ENCODE measurements around the gene CPO.

Gene CPO

DNA sequence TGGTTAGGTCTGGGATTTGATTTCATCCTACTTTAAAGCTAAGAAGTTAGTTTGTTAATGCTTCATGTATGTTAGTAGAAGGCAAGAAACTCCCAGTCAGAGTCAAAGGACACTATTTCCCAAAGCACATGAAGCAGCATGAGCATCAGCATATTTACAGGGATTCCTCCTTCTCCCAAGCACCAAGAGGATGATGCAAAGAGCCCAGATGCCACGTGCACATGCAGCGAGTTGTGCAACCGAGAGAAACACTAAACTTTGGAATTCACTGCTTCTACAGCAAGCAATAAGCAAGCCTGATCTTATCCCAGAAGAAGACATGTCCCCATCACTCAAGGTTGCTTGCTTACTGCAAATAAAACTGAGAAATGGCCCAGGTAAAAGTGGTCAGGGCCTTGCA lies 32.5 kb downstream of the CPO start:
- DNase-seq (ENCODE audit: low read depth, low spot score), result no peak

- DNase-seq (ENCODE audit: low read depth, low spot score), result no peak
Measured at GRCh38 chr2:206974551-206974950, 35.2 kb downstream of the CPO start.

GRCh38 chr2:206978746-206979145 lies 39.4 kb downstream of the CPO start:
- no peak for DNase-seq (ENCODE audit: low read depth, low spot score)

GRCh38 chr2:206979365-206979764 lies 40.0 kb downstream of the CPO start:
- no peak for DNase-seq (ENCODE audit: low read depth, low spot score)

- no peak for DNase-seq (ENCODE audit: low read depth, low spot score)
Measured at GRCh38 chr2:206979922-206980321, 40.6 kb downstream of the CPO start.

DNA sequence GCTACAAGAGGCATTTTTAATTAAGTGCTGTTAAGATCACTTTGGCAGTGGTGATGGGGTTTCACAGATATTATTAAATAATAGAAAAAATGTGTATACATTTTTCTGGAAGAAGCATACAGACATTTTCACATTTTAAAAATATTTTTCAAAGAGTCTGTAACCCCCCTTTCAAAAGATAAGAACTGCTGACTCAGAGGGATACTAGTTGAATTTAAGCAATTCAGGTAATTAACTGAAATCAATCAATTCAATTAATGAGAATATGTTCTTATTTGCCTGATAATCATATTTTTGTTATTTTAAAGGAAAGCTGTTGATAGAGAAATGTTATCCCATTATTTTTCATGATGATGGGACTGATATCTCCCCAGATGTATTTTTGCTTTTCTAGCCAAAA lies 41.1 kb downstream of the CPO start:
- DNase-seq (ENCODE audit: low read depth, low spot score), result no peak

- DNase-seq (ENCODE audit: low read depth, low spot score), result no peak
Measured at GRCh38 chr2:206981086-206981674, 41.9 kb downstream of the CPO start.

DNA sequence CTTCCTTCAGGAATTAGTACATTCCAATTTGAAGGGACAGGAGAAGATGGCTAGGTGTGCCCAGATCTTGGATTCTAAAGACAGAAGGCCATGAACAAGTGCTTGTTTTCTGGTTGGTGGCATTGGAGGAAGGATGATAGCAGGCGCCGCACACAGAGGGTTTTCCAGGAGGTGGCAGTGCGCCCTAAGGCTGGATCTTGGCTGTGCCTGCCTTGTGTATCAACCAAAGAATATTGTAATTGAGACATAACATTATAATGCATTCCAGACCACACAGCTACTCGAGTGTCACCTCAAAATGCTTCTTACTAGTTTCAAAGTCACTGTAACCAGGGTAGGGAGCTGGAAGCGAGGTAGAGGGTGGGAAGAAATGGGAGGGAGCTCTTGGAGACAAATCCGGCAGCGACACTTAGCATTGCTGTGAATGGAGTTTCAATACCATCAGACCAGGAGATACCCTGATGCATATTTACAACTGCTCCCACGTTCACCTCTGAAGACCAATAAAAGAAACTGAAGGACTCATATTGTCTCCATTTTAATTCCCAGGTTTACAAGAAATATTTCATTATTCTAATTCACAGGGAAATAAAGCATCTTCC lies 42.5 kb downstream of the CPO start:
- DNase-seq (ENCODE audit: low read depth, low spot score), result peak; percentile 87

GRCh38 chr2:206982360-206982955 lies 43.1 kb downstream of the CPO start:
- no peak for DNase-seq (ENCODE audit: low read depth, low spot score)

- no peak for DNase-seq (ENCODE audit: low read depth, low spot score)
Measured at GRCh38 chr2:206983161-206983859, 44.0 kb downstream of the CPO start.

DNA sequence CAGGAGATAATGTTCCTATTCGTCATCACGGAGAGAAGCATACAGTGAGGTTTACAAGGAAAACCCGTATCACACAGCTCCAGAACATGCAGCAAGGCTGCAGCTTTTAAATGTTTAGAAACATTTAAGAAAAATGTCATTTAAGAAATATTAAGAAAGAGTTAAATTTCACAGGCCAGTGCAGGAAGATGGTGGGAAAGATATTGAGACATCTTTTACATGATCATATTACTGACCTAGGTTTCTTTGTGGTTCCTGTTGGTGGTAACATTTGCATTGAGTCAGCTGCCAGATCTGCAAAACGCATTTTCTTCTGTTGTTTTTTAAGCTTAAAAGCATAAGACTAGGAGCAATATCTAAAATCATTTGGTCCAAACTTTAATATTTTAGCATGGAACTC lies 44.9 kb downstream of the CPO start:
- DNase-seq (ENCODE audit: low read depth, low spot score), result no peak

DNA sequence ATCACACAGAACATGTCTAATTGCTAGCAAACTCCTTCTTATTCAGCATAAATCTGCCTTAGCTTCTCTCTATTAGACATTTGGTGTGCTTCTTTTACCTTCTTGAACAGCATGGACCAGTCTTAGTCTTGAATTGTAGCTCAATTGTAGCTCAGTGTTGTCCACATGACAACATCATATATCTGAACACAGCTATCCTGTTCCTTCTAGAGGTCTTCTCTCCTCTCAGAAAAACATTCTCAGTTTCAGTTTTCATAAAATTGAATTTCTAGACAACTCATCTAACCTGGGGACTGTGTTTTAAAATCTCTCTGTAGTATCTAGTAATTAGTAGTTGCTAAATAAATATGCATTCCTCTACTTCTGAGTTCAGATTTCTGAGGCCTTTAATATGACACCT lies 47.6 kb downstream of the CPO start:
- DNase-seq (ENCODE audit: low read depth, low spot score), result no peak

- no peak for DNase-seq (ENCODE audit: low read depth, low spot score)
Measured at GRCh38 chr2:206987810-206988209, 48.5 kb downstream of the CPO start.

GRCh38 chr2:206988884-206989283 lies 49.6 kb downstream of the CPO start:
- no peak for DNase-seq (ENCODE audit: low read depth, low spot score)

- DNase-seq (ENCODE audit: low read depth, low spot score), result peak; percentile 71
Measured at GRCh38 chr2:206989311-206989710, 50.0 kb downstream of the CPO start.

GRCh38 chr2:206990360-206990759 lies 51.0 kb downstream of the CPO start:
- no peak for DNase-seq (ENCODE audit: low read depth, low spot score)

DNA sequence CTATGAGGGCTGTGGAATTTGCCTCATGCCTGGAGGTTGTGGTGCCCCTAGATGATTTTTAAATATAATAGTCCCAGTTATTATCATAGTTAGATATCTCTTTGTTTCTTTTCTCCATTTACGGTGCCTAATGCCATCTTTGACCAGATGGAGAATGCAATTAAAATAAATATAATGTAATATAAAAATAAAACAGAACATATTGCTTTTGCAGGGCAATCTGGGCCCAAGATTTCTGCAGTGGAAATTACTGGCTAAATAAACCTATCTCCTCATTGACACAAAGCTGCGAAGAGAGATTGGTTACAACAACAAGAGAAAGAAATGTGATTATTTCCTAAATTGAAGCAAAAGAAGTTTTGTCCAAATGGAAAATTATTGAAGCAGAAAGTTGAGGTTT lies 51.8 kb downstream of the CPO start:
- no peak for DNase-seq (ENCODE audit: low read depth, low spot score)

GRCh38 chr2:206993396-206993911 lies 54.1 kb downstream of the CPO start:
- DNase-seq (ENCODE audit: low read depth, low spot score), result no peak

GRCh38 chr2:206993964-206994363 lies 54.6 kb downstream of the CPO start:
- no peak for DNase-seq (ENCODE audit: low read depth, low spot score)

DNA sequence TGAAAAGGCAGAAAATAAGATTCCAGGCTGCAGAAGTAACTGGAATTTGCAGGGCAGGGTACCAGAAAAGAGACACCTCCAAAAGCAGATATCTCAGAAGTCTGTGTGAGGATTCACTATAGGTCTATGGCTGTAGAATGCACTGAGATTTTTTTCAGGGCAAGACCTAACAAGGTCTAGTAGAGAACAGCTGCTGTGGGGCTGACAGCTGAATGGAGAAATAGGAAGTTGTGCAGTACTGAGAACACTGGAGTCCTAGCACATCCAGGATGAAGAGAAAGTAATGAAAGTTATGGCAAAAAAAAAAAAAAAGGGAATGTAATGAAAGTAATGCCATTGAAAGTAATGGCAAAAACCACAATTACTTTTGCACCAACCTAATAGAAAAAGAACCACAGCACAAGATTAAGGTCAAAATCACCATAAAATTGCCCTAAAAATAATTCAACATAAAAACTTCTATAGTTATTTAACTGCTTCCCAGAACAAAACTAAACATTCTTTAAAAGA lies 57.3 kb downstream of the CPO start:
- no peak for DNase-seq (ENCODE audit: low read depth, low spot score)

DNA sequence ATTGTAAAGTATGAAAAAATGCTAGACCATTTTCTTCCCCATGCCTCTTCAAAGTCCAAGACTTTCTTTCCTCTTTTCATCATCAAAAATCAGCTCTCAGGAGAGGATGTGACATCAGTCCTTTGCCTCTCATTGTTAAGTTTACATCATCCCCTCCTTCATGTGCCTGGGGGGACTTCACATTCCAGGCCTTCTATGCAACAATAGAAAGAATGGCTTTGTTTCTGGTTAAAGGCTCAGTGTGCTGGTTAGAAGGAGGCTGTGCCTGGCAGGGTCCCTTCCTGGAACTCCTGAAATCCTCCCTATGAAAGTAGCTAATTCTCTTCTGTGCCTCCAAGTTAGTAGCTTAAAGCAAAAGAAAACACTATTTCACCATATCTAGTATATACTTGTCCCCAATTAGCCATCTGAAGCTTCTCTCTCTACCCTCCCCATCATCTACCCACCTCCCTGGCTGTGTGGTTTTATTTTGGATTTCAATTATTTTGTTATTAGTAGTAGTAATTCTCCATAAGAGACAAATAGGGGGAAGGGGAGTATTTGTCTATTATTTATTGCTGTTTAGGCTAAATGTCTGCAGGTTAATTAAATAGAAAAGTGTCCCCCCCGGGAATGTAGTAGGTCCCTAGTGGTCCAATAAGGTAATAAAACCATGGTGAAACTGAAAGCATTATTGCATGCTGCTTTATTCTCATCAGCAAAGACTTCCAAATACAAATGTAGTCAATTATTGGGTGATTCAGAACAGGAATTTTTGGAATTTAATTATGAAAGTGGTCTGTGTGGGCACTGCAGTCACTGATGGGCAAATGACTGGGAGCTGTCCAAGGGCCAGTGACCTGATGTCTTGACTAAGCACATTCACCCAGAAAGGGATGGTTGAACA lies 69.0 kb downstream of the CPO start:
- DNase-seq (ENCODE audit: low read depth, low spot score), result peak; percentile 91

All from ELF-1 (cell line).